ENCODE results near the gene TFPI. TPM values are rescaled to one million over a fixed set of nuclear protein-coding genes. Genes with fewer than 3 reads are reported as not detected.

TFPI gene
- total RNA-seq, 1 experiment from 2014 or later = 12.0 TPM

DNA sequence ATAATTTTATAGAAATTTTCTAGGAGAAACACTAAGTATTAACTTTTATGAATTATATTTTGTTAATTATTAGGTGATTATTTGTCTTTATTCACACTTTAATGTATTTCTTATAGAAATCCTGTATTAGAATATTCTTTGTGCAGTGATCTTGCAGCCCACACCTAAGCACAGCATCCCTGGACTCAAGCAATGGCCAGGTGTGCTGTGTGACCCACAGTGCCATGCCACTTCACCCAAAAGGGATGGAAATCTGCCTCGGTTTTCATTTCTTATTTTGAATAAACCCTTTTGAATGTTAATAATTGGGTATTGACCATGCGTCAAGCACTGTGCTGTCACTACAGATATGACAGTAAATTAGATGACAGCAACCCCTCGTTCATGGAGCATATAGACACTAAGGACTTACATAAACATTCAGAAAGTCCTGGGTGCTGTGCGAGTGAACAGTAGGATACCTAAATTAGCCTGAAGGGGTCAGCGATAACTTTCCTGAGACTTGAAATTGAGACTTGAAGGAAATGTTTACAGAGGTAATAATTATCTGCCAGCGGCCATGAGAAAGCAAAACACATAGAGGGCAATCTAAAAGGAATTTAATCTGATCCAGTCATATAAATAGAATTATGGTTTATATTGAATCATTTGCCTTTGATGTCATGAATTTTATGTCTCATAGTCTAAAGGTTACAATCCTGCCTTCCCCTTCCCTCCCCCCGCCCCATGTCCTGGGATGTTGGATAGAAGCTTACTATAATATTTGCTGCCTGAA is 53.5 kb downstream of the TFPI start:
- Histone ChIP-seq H3K9me3 (no peaks in the 10 kb centered on the region), H3K27me3 (no peaks in the 10 kb centered on the region), H3K4me3 (no peak overlapping the region), H3K36me3 (peaks cover 9% of the 10 kb centered on the region; the same call in 1 of the 2 replicates)
- DNase-seq = peak; percentile 30

DNA sequence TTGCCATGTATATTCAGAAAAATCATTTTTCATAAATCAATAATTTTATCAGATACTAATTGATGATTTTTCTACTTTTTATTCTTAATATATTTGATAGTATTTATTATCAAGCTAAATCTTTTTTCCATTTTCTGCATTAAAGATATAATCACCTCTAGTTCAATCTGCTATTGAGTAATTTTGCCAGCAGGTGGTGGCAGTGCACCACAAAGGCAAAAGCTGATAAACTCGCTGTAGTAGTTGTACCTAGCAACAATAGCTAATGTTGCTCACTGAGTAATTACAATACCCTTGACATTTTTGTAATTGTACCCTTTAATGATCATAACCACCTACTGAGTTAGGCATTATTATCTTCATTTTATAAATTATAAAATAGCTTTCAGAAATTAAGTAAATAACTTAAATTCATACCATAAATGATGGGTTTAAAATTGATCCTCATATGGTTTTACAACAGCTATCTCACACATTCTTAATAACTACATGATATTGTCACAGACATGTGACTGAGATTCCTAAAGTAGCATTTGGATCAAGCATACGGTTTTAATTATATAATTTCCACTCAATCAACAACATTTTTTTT is 54.2 kb downstream of the TFPI start:
- H3K36me3 ChIP-seq = peaks cover 13% of the 10 kb centered on the region
- no peaks in the 10 kb centered on the region for H3K9me3 ChIP-seq
- no peak overlapping the region for H3K4me3 ChIP-seq
- DNase-seq = peak; percentile 43
- no peaks in the 10 kb centered on the region for H3K27me3 ChIP-seq

DNA sequence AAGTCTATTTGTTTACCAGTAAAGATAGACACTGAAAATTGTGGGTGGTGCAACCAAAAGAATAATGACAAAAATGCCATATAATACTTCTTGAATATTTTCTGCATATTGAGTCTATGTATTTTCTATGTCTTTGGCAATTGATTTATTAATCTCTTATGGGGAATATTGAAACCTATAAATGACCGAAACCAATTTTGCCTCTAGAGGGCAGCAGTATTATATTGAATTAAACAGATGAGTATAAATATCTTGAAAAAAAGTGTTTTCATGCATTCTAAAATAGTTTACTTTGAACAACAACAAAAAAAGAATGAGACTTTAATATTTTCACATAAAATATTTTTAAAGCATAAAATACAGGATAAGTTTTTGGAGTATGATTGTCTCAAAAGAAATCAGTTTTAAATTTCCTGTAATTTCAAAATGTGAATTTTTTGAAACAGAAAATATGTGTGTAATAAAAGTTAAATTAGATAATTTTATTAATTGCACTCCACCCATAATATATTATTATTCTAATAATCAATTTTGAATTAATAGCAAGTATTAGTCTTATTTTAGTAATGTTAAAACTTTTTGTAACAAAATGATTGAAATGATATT is 56.3 kb downstream of the TFPI start:
- H3K4me3 ChIP-seq = no peak overlapping the region
- no peaks in the 10 kb centered on the region for H3K27me3 ChIP-seq
- no peak for DNase-seq
- H3K36me3 ChIP-seq = peaks cover 20% of the 10 kb centered on the region
- 0 out of 2 replicates have a peak, but pooled peaks cover 2% of the 10 kb centered on the region for H3K9me3 ChIP-seq

GRCh38 chr2:187497140-187497539 is 57.1 kb downstream of the TFPI start:
- DNase-seq = no peak
- H3K36me3 ChIP-seq = peaks cover 20% of the 10 kb centered on the region

GRCh38 chr2:187495324-187495723 is 58.9 kb downstream of the TFPI start:
- DNase-seq = no peak
- Histone ChIP-seq H3K9me3 (0 out of 2 replicates have a peak, but pooled peaks cover 2% of the 10 kb centered on the region), H3K36me3 (peaks cover 20% of the 10 kb centered on the region), H3K27me3 (no peaks in the 10 kb centered on the region), H3K4me3 (no peak overlapping the region)

More at GRCh38 chr2:187497140-187497539, 57.1 kb downstream of the TFPI start:
- Histone ChIP-seq H3K27me3 (no peaks in the 10 kb centered on the region), H3K4me3 (no peak overlapping the region), H3K9me3 (0 out of 2 replicates have a peak, but pooled peaks cover 2% of the 10 kb centered on the region)

DNA sequence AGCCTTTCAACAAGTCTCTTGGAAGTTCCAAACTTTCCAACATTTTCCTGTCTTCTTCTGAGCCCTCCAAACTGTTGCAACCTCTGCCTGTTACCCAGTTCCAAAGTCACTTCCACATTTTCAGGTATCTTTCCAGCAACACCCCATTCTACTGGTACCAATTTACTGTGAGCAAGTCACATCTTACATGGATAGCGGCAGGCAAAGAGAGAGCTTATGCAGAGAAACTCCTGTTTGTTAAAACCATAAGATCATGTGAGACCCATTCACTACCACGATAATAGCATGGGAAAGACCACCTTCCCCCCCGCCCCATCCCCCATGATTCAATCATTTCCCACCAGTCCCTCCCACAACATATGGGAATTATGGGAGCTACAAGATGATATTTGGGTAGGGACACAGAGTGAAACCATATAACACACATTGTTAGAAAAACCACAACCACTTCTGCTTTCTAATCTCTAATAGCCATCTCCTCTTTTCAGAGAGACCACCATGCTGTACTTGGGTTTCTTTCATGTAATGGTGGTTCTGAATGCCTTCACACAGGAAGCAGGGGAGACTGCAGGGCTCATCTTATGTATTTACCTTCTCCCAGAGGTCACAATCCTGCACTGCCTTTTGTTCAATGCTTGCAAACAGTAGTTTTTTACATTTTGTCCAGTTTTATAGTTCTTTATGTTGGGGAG is 60.2 kb downstream of the TFPI start:
- Histone ChIP-seq H3K9me3 (0 out of 2 replicates have a peak, but pooled peaks cover 2% of the 10 kb centered on the region), H3K36me3 (peaks cover 20% of the 10 kb centered on the region)

DNA sequence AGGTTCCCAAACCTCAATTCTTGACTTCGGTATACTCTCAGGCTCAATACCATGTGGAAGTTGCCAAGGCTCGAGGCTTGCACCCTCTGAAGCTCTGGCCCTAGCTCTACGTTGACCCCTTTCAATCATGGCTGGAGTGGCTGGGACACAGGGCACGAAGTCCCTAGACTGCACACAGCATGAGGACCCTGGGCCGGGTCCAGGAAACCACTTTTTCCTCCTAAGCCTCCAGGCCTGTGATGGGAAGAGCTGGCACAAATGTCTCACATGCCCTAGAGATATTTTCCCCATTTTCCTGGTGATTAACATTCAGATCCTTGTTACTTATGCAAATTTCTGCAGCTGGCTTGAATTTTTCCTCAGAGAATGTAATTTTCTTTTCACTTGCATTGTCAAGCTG is 61.1 kb downstream of the TFPI start:
- peaks cover 20% of the 10 kb centered on the region for H3K36me3 ChIP-seq
- 0 out of 2 replicates have a peak, but pooled peaks cover 2% of the 10 kb centered on the region for H3K9me3 ChIP-seq
- H3K27me3 ChIP-seq = no peaks in the 10 kb centered on the region
- H3K4me3 ChIP-seq = no peak overlapping the region
- DNase-seq = no peak

More for the DNA sequence above, 60.2 kb downstream of the TFPI start:
- Histone ChIP-seq H3K4me3 (no peak overlapping the region), H3K27me3 (no peaks in the 10 kb centered on the region)
- DNase-seq = no peak

GRCh38 chr2:187486241-187486640 is 68.0 kb downstream of the TFPI start:
- no peak for DNase-seq
- H3K27me3 ChIP-seq = no peaks in the 10 kb centered on the region
- no peaks in the 10 kb centered on the region for H3K36me3 ChIP-seq
- H3K9me3 ChIP-seq = no peaks in the 10 kb centered on the region
- no peak overlapping the region for H3K4me3 ChIP-seq

DNA sequence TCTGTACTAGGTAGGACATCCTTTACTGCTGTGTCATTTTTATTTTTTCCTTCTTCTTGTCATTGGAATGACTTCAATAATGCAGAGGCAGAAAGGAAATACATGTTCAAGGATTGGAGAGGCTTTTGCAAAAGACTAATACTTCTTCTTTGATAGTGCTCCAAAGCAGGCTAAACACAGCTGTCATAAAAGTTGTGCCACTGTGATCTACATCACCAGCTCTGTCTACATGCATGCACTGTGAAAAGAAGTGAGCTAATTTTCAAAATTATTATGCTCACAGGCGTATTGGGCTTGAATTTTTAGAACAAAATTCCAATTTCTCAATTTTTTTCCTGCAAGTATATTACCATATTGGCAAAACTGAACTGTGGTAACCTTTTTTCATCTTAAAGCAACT is 68.7 kb downstream of the TFPI start:
- H3K4me3 ChIP-seq = no peak overlapping the region
- H3K9me3 ChIP-seq = no peaks in the 10 kb centered on the region
- H3K27me3 ChIP-seq = no peaks in the 10 kb centered on the region
- H3K36me3 ChIP-seq = no peaks in the 10 kb centered on the region
- DNase-seq = no peak

GRCh38 chr2:187483537-187483936 is 70.7 kb downstream of the TFPI start:
- no peak for DNase-seq
- no peaks in the 10 kb centered on the region for H3K36me3 ChIP-seq
- H3K9me3 ChIP-seq = no peaks in the 10 kb centered on the region
- H3K4me3 ChIP-seq = no peak overlapping the region
- no peaks in the 10 kb centered on the region for H3K27me3 ChIP-seq

DNA sequence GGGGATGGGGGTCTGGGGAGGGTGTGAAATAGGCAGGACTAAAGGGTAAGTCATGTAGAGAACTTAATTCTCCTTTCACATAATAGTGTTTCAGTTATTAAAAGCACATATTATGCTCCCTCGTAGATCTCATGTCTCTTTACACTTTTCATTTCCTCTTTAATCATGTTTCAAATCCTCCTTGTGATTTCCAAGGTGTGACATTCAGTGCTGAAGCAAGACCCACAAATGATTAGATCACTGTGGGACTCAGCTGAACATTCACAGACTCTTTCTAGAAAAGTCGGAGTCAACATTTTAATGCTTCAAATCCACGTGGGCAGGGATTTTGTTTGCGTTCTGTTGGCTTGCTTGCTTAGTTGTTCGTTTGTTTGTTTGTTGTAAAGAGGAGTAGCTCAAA is 71.4 kb downstream of the TFPI start:
- Histone ChIP-seq H3K9me3 (no peaks in the 10 kb centered on the region), H3K27me3 (no peaks in the 10 kb centered on the region), H3K4me3 (no peak overlapping the region), H3K36me3 (peaks cover 2% of the 10 kb centered on the region; the same call in 1 of the 2 replicates)
- DNase-seq = no peak

DNA sequence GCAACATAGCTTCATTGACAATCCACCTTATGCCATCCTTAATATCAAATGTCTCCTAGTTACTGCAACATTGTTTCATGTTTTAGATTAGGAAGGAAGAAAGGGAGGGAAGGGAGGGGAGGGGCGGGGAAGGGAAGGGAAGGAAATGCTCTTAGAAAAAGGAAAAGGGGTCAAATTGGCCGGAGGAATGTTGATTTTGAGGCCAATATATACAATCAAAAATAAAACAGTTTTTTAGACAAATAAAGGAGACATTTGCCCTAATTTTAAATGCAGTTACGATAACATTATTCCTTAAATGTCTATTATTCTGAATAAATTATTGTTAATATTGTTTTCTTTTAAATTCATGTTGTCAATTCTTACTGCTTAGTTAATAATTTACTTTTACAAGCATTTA is 72.7 kb downstream of the TFPI start:
- Histone ChIP-seq H3K9me3 (no peaks in the 10 kb centered on the region), H3K36me3 (peaks cover 8% of the 10 kb centered on the region; the same call in 1 of the 2 replicates), H3K4me3 (no peak overlapping the region), H3K27me3 (no peaks in the 10 kb centered on the region)
- no peak for DNase-seq

DNA sequence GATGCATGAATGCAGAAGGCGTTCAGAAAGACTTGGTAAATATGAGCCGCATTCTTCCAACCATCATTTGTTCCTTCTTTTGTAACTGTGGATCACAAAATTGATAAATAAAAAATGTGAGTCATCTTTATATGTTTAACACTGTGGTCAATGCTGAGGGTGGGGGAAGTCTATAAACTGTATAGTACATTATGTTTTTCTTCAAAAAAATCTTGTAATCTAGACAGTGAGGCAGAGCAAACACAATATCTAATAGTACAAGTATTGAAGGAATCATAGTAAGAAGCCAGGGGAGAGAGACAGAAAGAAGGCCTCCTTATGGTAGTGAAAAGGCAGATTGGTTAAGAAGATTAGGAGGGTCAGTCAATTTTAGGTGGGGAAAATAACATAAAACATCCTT is 75.5 kb downstream of the TFPI start:
- Histone ChIP-seq H3K9me3 (no peaks in the 10 kb centered on the region), H3K36me3 (peaks cover 8% of the 10 kb centered on the region; the same call in 1 of the 2 replicates), H3K4me3 (no peak overlapping the region), H3K27me3 (no peaks in the 10 kb centered on the region)
- DNase-seq = no peak

DNA sequence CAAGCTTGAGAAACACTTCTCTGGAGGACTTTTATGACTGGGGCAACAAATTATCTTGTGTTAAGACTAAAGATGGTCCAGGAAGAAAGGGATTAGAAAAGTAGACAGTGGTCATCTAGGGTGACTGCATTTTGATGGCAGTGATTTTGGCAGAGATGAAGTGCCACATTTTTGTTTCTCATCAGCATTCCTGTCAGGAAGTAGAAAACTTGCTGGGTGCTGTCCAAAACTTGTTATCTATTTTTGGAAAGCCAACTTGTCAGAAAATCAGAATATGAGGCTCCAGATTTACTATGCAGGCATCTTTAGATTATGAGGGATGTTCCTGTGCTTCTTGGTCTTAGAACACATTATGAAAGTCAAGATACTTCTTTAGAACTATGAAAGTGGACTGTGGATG is 77.2 kb downstream of the TFPI start:
- Histone ChIP-seq H3K9me3 (no peaks in the 10 kb centered on the region), H3K27me3 (no peaks in the 10 kb centered on the region), H3K4me3 (no peak overlapping the region), H3K36me3 (peaks cover 8% of the 10 kb centered on the region; the same call in 1 of the 2 replicates)
- no peak for DNase-seq

GRCh38 chr2:187475499-187476248 is 78.6 kb downstream of the TFPI start:
- Histone ChIP-seq H3K9me3 (no peaks in the 10 kb centered on the region), H3K36me3 (peaks cover 8% of the 10 kb centered on the region; the same call in 1 of the 2 replicates), H3K4me3 (no peak overlapping the region), H3K27me3 (no peaks in the 10 kb centered on the region)
- no peak for DNase-seq

DNA sequence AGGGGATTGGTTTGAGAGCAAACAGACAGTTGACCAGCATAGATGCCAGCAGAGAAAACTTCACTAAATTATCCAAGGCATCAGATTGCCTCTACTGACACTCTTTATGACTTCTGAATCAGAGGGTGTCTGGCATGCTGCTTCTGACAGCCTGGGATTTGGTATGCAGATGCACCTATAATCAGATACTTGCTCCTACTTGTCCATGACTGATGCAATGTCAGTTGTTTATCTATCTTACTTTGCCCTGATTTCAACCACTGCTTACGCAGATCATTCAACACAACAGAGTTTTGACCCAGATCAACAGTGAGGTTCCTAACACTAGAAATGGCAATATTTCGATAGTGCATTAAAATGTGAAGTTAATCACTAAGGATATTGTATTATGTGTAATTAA is 83.5 kb downstream of the TFPI start:
- Histone ChIP-seq H3K4me3 (no peak overlapping the region), H3K9me3 (no peaks in the 10 kb centered on the region), H3K27me3 (no peaks in the 10 kb centered on the region), H3K36me3 (no peaks in the 10 kb centered on the region)
- DNase-seq = no peak

Measured in MG63 (cell line).